Stimulated activated CD8-positive, alpha-beta memory T cell treated with anti-CD3 and anti-CD28 coated beads, Interleukin-15, amount 100 ng/mL, for 24 hours (primary cell): Measurements from ENCODE around the gene FBXO34.

Experiments used
- DNase-seq: peaks from one replicate; pipeline ENCODE4 v3.0.0-alpha.2; 2020; ENCODE audit warnings: low read depth

The FBXO34 gene

GRCh38 chr14:55383541-55384140 is 112.4 kb downstream of the FBXO34 start:
- DNase-seq: no peak

GRCh38 chr14:55384536-55384935 is 113.3 kb downstream of the FBXO34 start:
- DNase-seq: no peak

DNA sequence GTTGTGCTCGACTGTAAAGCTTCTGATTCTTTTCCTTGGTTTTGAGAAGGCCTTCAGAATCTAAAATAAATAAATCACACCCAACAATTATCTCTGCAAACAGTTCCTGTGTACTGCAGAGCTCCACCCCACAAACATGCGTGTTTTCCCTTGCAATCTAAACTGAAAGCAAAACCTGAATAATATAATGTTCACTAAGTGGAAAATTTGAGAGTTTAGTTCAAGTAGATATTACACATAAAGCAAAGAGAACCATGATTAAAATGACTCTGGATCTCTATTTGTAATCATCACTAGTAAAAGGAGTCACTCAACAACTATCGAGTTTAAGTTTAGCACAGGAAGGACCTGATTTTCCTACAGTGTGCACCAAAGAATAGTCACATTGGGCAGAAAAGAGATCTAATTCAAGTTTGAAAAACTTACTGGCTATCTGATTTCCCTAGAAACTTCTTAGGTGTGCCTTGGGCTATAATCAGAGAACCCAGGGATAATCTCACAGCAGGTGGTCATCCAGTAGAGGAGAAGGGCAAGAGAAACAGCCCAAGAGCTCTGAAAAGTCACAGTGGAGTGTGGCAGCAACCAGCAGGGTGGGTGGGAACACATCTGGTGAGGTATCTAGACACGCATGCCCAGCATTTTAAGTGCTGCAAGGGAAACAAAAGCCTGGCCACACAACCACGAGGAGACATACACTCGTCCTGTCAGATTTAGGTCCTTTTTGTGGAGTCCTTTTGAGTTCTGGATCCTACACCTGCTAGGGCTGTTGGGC is 115.0 kb downstream of the FBXO34 start:
- DNase-seq: no peak

GRCh38 chr14:55387121-55387520 is 115.9 kb downstream of the FBXO34 start:
- DNase-seq: no peak

DNA sequence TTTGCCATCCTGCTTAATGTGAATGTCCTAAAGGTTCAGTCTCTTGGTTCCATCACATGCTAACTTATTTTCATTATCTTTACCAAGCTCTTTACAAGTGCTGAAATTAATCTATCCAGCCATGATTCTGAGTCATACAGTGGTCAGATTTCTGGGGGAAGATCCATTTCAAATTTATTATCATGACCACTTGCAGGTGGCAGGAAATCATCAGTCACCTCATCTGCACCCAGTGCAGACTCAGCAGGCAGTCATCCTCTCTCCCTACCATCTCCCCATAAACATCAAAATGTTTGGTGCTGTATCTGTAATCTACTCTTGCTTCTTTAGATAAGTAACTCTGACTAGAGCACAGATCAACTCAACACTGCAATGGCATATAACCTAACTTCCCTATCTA is 116.9 kb downstream of the FBXO34 start:
- no peak for DNase-seq

DNA sequence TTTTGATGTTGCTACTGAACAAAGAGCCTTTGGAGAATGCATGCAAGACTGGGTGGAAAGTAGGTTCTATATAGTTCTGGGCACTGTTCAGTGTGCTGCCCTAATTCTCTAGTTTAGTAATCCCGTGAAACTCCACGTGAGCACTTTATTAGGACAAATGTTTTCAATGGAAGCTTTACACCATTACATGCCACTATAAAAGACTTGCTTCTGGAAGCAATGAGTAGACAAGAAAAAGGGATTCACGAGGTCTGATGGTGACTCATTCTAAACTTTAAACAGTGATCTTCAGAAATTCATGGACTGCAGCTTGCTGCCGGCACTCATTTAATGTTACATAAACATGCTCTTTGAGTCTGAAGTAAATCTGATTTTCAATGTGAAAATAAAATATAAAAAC is 118.1 kb downstream of the FBXO34 start:
- DNase-seq: no peak

DNA sequence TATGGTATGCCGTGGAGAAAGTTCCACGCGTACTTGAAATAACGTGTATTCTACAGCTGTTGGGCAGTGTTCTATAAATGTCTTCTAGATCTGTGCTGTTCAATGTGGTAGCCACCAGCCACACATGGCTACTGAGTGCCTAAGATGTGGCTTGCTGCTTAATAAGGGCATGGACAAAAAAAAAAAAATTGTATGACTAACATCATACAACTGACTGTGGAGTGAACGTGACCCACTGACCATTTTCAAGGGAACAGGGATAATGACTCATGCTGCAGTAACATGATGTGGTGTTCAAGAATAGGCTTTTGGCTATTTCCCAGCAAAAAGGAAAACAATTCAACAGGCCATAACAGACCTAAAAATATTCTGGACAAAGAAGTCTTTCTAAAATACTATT is 127.5 kb downstream of the FBXO34 start:
- no peak for DNase-seq

DNA sequence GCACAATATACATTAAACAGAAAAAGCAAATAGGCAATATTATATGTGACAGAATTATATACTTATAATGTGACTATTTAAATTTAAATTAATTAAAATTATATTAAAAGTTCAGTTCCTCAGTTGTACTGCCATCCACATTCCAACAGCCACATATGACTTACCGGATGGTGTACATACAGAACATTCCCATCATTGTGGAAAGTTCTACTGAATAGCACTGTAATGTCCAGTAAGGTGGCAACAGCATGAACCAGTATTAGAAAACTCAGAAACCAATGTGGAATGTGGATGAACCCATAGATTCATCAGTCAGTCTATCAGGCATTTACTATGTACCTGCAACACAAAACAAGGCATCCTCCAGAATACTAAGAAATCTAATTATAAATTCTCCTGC is 128.0 kb downstream of the FBXO34 start:
- no peak for DNase-seq

DNA sequence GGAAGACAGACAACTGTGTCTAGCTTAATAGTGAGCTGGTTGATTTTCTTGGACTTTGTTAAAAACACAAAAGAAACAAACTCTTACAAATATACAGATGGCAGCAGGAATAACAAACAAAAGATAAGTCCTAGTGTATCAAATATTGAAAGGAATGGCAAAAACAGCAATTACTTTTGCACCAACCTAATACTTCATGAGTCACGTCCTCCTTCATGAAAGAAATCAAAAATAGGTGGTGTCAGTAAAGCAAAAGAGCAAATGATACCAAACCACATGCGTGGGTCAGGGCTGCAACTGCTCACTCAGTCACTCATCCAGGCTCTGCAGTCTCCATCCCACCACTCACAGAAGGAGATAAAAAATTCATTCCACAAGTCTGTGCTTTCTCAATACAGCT is 128.6 kb downstream of the FBXO34 start:
- DNase-seq: no peak

GRCh38 chr14:55401751-55402150 is 130.5 kb downstream of the FBXO34 start:
- no peak for DNase-seq
